Adrenal gland (tissue), 12 donors: Measurements from ENCODE around the gene ITGA3. TPM values are rescaled to one million over a fixed set of nuclear protein-coding genes. Genes with fewer than 3 reads are reported as not detected.

Experiments
- DNase-seq, 7 donors: peaks; one replicate each; pipeline ENCODE4 v3.0.0-alpha.2; 2019 to 2020
- H3K27ac ChIP-seq, 5 donors: fragments of 200-600 bp; sonication (generic) in 4 of 5; 1 replicate in 3 of 5; 2 replicates in 2 of 5; pipeline versions ENCODE4 v1.5.1 to v1.8.0; 2016 to 2020; ENCODE audit warnings: mild to moderate bottlenecking in 1 of 5
- H3K27me3 ChIP-seq: fragments of 200-600 bp; 2 replicates; pipeline ENCODE4 v1.8.0; 2021
- H3K36me3 ChIP-seq, 2 donors: fragments of 200-600 bp; replicated peaks in 1 of 2; 1 replicate in 1 of 2; 2 replicates in 1 of 2; pipeline versions ENCODE4 v1.5.1 to v1.8.0; 2018 to 2022
- H3K4me1 ChIP-seq, 2 donors: fragments of 200-600 bp; replicated peaks in 1 of 2; 1 replicate in 1 of 2; 2 replicates in 1 of 2; pipeline versions ENCODE4 v1.5.1 to v1.8.0; 2018 to 2021
- H3K4me3 ChIP-seq, 4 donors: fragments of 200-600 bp; sonication (generic) in 3 of 4; one replicate each; pipeline ENCODE4 v1.5.1; 2016 to 2018
- H3K9me3 ChIP-seq, 3 donors: fragments of 200-600 bp; sonication (generic) in 1 of 3; replicated peaks in 1 of 3; 1 replicate in 2 of 3; 2 replicates in 1 of 3; pipeline versions ENCODE4 v1.5.1 to v1.8.0; 2016 to 2021
- CTCF ChIP-seq, 6 experiments: fragments of 450-650 bp in 4 of 6; fragments of 200-600 bp in 2 of 6; sonication (generic) in 1 of 6; IDR thresholded peaks; 1 replicate in 5 of 6; 2 replicates in 1 of 6; pipeline versions ENCODE4 v1.5.1 to v1.8.0; 2016 to 2021; ENCODE audit warnings: antibody characterized with exemption in 6 of 6, mild to moderate bottlenecking in 2 of 6, moderate library complexity in 1 of 6
- POLR2A ChIP-seq, 2 donors: fragments of 450-650 bp; IDR thresholded peaks; one replicate each; pipeline ENCODE4 v1.6.1; 2017; ENCODE audit warnings: antibody characterized with exemption in 2 of 2, mild to moderate bottlenecking in 2 of 2, moderate library complexity in 1 of 2
- WGBS, 4 donors: extraction: QIAGEN DNeasy Blood & Tissue Kit in 2 of 4; methylation state at CpG; one replicate each; pipeline versions ENCODE4 v1.1.5 to v1.1.7; 2013 to 2017; 5-methylcytosine and 5-hydroxymethylcytosine counted together
- intact Hi-C, 2 donors: fragments of 100-400 bp; cut with DNase I; formaldehyde crosslinking; loops; one replicate each; pipeline versions ENCODE4 v1.14.1 to v1.15.0; 2022 to 2023
- polyA plus RNA-seq, 3 donors: library from polyadenylated mRNA; stranded (reverse); fragments of 200-250 nt in 2 of 3; fragments of 350-450 nt in 1 of 3; fragmentation: Illumina TruSeq in 1 of 3; extraction: RNeasy Lipid Tissue Mini Kit (QIAGEN cat#74804) in 1 of 3; gene quantifications; one replicate each; pipeline ENCODE4 v1.2.3, GENCODE V29; 2013 to 2014
- total RNA-seq, 9 donors: library from RNA; depleted of rRNA in 4 of 9; stranded (reverse); fragments of >200 nt in 4 of 9; fragments of 120-200 nt in 1 of 9; fragmentation: NEBNext Ultra II Directional in 1 of 9; extraction: Animal tissue kit (Norgen Biotek cat#: 25700) in 1 of 9; gene quantifications; one replicate each; pipeline versions ENCODE4 v1.1.0 to v1.2.4, GENCODE V29; 2013 to 2023
- donor health status: healthy with polysubstance abuse.
- donor health status: Bipolar disorder and iron deficiency.
- donor health status: DM: yes; HTN: yes; CAD: no.
- donor health status: DM: no; HTN: no; CAD: no.
- donor health status: DM: no; HTN: no; CAD: no.
- donor health status: DM: yes; HTN: yes; CAD: no.

ITGA3 gene
- total and polyA plus RNA-seq, 12 donors = 20.9 to 206 (median 131) TPM

GRCh38 chr17:50139185-50139783 is 83.4 kb downstream of the ITGA3 start:
- TF ChIP-seq POLR2A (IDR thresholded peaks at IDR 0.05) (no peak), CTCF (IDR thresholded peaks at IDR 0.05) (no peak)
- peak in 1 of 7 donors; percentile 20 for DNase-seq
- Histone ChIP-seq H3K27me3 (no peaks in the 10 kb centered on the region), H3K9me3 (no peaks in the 10 kb centered on the region), H3K4me3 (no peak overlapping the region), H3K4me1 (peaks cover 0 to 11% of the 10 kb centered on the region in 2 donors), H3K36me3 (peaks cover 0 to 100% of the 10 kb centered on the region in 2 donors), H3K27ac (peak overlapping the region in 2 of 5 donors; percentile 6 to 12)
- WGBS, 4 donors = 83 to 85% (median 84%) methylated on average over 15 of the region's 15 CpGs
- intact Hi-C loops = no loop called here

Other genes starting within 250 kb of the ITGA3 start
- under 1 TPM in 1 of 9 donors, not detected in 8; 0.90 TPM for gene TAC4, start 208.0 kb upstream of the ITGA3 start, total RNA-seq
- gene TAC4, start 208.0 kb upstream of the ITGA3 start, polyA plus RNA-seq = under 1 TPM in 1 of 3 donors, not detected in 2; 0.40 TPM
- gene DLX4, start 86.9 kb upstream of the ITGA3 start, total RNA-seq = under 1 TPM in 6 of 9 donors, not detected in 3; 0.18 to 0.96 (median 0.27) TPM
- under 1 TPM; 0.10 to 0.48 (median 0.11) TPM for gene DLX4, start 86.9 kb upstream of the ITGA3 start, polyA plus RNA-seq
- gene DLX3, start 60.9 kb upstream of the ITGA3 start, total RNA-seq = under 1 TPM in 5 of 9 donors, not detected in 4; 0.36 to 0.83 (median 0.49) TPM
- under 1 TPM; 0.07 to 0.24 (median 0.13) TPM for gene DLX3, start 60.9 kb upstream of the ITGA3 start, polyA plus RNA-seq
- 100 to 1,000 TPM in 7 of 9 donors, 10 to 100 TPM in 2; 28.4 to 225 (median 126) TPM for gene PDK2, start 39.2 kb downstream of the ITGA3 start, total RNA-seq
- 100 to 1,000 TPM in 1 of 3 donors, 10 to 100 TPM in 2; 48.5 to 110 (median 59.7) TPM for gene PDK2, start 39.2 kb downstream of the ITGA3 start, polyA plus RNA-seq
- gene SAMD14, start 74.0 kb downstream of the ITGA3 start, total RNA-seq = 10 to 100 TPM in 1 of 9 donors, 1 to 10 TPM in 8; 1.3 to 12.6 (median 3.7) TPM
- 10 to 100 TPM in 1 of 3 donors, 1 to 10 TPM in 2; 1.1 to 11.0 (median 3.0) TPM for gene SAMD14, start 74.0 kb downstream of the ITGA3 start, polyA plus RNA-seq
- 10 to 100 TPM; 23.1 to 87.0 (median 52.7) TPM for gene PPP1R9B, start 94.6 kb downstream of the ITGA3 start, total RNA-seq
- gene PPP1R9B, start 94.6 kb downstream of the ITGA3 start, polyA plus RNA-seq = 100 to 1,000 TPM in 1 of 3 donors, 10 to 100 TPM in 2; 21.8 to 128 (median 27.2) TPM
- 1 to 10 TPM in 3 of 9 donors, under 1 TPM in 3, not detected in 3; 0.28 to 3.0 (median 0.95) TPM for gene SGCA, start 109.9 kb downstream of the ITGA3 start, total RNA-seq
- 1 to 10 TPM in 2 of 3 donors, not detected in 1; 5.2 to 5.5 TPM for gene SGCA, start 109.9 kb downstream of the ITGA3 start, polyA plus RNA-seq
- gene COL1A1, start 145.5 kb downstream of the ITGA3 start, total RNA-seq = 100 to 1,000 TPM in 5 of 9 donors, 10 to 100 TPM in 4; 50.2 to 263 (median 134) TPM
- 100 to 1,000 TPM in 1 of 3 donors, 10 to 100 TPM in 2; 39.6 to 101 (median 40.1) TPM for gene COL1A1, start 145.5 kb downstream of the ITGA3 start, polyA plus RNA-seq
- gene TMEM92, start 218.4 kb downstream of the ITGA3 start, total RNA-seq = under 1 TPM in 1 of 9 donors, not detected in 8; 0.06 TPM
- under 1 TPM in 1 of 3 donors, not detected in 2; 0.13 TPM for gene TMEM92, start 218.4 kb downstream of the ITGA3 start, polyA plus RNA-seq